ENCODE results near the gene EEFSEC. TPM values are rescaled to one million over a fixed set of nuclear protein-coding genes. Genes with fewer than 3 reads are reported as not detected.

The EEFSEC gene
- total RNA-seq, 1 experiment from 2014 or later: 14.0 TPM

DNA sequence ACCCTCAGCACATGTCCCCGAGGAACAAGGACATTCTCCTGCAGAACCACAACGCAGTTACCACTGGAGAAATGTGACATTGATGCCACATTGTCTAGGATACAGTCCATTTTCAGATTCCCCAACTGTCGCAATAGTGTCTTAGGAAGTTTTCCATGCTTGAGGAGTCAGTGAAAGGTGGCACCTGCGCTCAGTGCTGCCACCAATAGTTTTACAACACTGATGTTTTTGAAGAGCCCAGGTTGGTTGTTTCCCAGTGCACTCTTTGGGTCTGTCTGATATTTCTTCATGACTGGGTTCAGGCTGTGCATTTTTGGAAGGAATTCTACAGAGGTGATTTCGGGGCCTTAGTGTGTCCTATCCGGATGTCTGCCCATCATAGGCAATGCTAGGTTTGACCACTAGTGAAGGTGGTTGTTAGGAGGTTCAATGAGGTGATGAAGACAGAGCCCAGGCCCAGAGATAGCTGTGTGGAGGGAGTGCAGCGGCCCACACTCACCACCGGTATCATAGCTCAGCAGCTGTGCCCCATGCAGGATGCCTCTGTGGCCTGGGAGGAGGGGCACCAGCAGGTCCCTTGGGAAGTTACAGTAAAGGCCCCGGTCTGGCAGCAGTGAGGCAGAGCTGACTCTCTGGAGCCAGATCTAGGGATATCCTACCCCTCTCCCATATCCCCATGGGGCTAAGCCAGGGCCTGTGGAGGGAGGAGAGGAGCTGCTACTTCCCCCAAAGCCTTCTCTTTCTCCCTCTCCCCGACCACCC lies 216.8 kb downstream of the EEFSEC start:
- no peaks in the 10 kb centered on the region for H3K4me1 Mint-ChIP-seq (ENCODE audit: low read depth, unreplicated experiment)

DNA sequence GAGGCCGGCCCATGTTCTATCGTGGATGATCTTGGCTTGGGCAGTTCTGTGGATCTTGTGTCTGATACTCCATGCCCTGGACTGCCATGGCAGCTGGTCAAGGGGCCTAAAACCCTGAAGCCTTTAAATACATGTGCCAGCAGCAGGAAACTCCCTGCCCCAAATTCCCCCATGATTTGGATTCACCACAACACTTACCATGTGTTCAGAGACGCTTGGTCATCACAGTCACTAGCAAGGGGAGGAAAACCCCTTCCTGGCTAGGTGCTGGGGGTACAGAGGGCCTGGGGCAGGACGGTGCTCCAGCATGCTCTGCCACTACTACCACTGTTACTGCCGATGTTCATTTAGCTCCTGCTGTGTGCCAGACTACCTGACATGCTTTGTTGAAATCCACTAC lies 219.0 kb downstream of the EEFSEC start:
- no peak for DNase-seq
- no peak for TF ChIP-seq CTCF (IDR thresholded peaks at IDR 0.05; ENCODE audit: insufficient read depth in 1 of 2, low read depth in 1 of 2, low read length in 1 of 2, severe bottlenecking in 1 of 2, unreplicated experiment in 1 of 2)
- Mint-ChIP-seq H3K27me3 (ENCODE audit: insufficient read depth, unreplicated experiment) (no peaks in the 10 kb centered on the region), H3K36me3 (ENCODE audit: insufficient read depth, unreplicated experiment) (no peaks in the 10 kb centered on the region), H3K4me1 (ENCODE audit: low read depth, unreplicated experiment) (no peaks in the 10 kb centered on the region), H3K9me3 (ENCODE audit: unreplicated experiment) (no peaks in the 10 kb centered on the region), H3K4me3 (ENCODE audit: unreplicated experiment) (no peak overlapping the region), H3K27ac (ENCODE audit: unreplicated experiment) (no peak overlapping the region)
- no peaks in the 10 kb centered on the region for H3K4me1 ChIP-seq
- no TSS peak for BruUV-seq (replicated peaks)
- intact Hi-C loops (cut with micrococcal nuclease; ENCODE audit: unreplicated experiment): loop anchor here (5.0 kb wide), 1 partner anchor 50 kb away; no protein-coding TSS in a partner anchor
- CTCF ChIA-PET: no interaction called here
- H3K4me3 ChIP-seq (ENCODE audit: low read depth, low read length): no peak overlapping the region
- no peaks in the 10 kb centered on the region for H3K27me3 ChIP-seq (replicated peaks; ENCODE audit: control insufficient read depth, insufficient read depth, low read length)
- H3K36me3 ChIP-seq (ENCODE audit: control insufficient read depth, insufficient read depth, low read length): no peaks in the 10 kb centered on the region
- POLR2A ChIA-PET: no interaction called here
- H3K9me3 ChIP-seq: no peaks in the 10 kb centered on the region

More for the DNA sequence above, 216.8 kb downstream of the EEFSEC start:
- H3K27ac Mint-ChIP-seq (ENCODE audit: unreplicated experiment): no peak overlapping the region
- no TSS peak for BruUV-seq (replicated peaks)
- ChIA-PET POLR2A (no interaction called here), CTCF (interaction anchor here (0.7 kb wide), 1 partner anchor 15 kb away, joined by 5 read pairs; no protein-coding TSS in a partner anchor)
- Histone ChIP-seq H3K27me3 (replicated peaks; ENCODE audit: control insufficient read depth, insufficient read depth, low read length) (no peaks in the 10 kb centered on the region), H3K4me1 (no peaks in the 10 kb centered on the region), H3K9me3 (no peaks in the 10 kb centered on the region), H3K4me3 (ENCODE audit: low read depth, low read length) (no peak overlapping the region), H3K36me3 (ENCODE audit: control insufficient read depth, insufficient read depth, low read length) (no peaks in the 10 kb centered on the region)
- H3K27me3 Mint-ChIP-seq (ENCODE audit: insufficient read depth, unreplicated experiment): no peaks in the 10 kb centered on the region
- peak in 1 of 2 experiments; percentile 20 for TF ChIP-seq CTCF (IDR thresholded peaks at IDR 0.05; ENCODE audit: insufficient read depth in 1 of 2, low read depth in 1 of 2, low read length in 1 of 2, severe bottlenecking in 1 of 2, unreplicated experiment in 1 of 2)
- H3K36me3 Mint-ChIP-seq (ENCODE audit: insufficient read depth, unreplicated experiment): no peaks in the 10 kb centered on the region
- intact Hi-C loops (cut with micrococcal nuclease; ENCODE audit: unreplicated experiment): loop anchor here (5.0 kb wide), 1 partner anchor 48 kb away; no protein-coding TSS in a partner anchor
- DNase-seq: no peak
- H3K9me3 Mint-ChIP-seq (ENCODE audit: unreplicated experiment): no peaks in the 10 kb centered on the region
- no peak overlapping the region for H3K4me3 Mint-ChIP-seq (ENCODE audit: unreplicated experiment)

- Histone ChIP-seq H3K9me3 (no peaks in the 10 kb centered on the region), H3K4me1 (no peaks in the 10 kb centered on the region), H3K36me3 (ENCODE audit: control insufficient read depth, insufficient read depth, low read length) (no peaks in the 10 kb centered on the region), H3K4me3 (ENCODE audit: low read depth, low read length) (no peak overlapping the region), H3K27me3 (replicated peaks; ENCODE audit: control insufficient read depth, insufficient read depth, low read length) (no peaks in the 10 kb centered on the region)
- intact Hi-C loops (cut with micrococcal nuclease; ENCODE audit: unreplicated experiment): loop anchor here (5.0 kb wide), 1 partner anchor 51 kb away; no protein-coding TSS in a partner anchor
- H3K4me1 Mint-ChIP-seq (ENCODE audit: low read depth, unreplicated experiment): no peaks in the 10 kb centered on the region
- no peak for DNase-seq
- no peak for TF ChIP-seq CTCF (IDR thresholded peaks at IDR 0.05; ENCODE audit: insufficient read depth in 1 of 2, low read depth in 1 of 2, low read length in 1 of 2, severe bottlenecking in 1 of 2, unreplicated experiment in 1 of 2)
- H3K27me3 Mint-ChIP-seq (ENCODE audit: insufficient read depth, unreplicated experiment): no peaks in the 10 kb centered on the region
- no peaks in the 10 kb centered on the region for H3K36me3 Mint-ChIP-seq (ENCODE audit: insufficient read depth, unreplicated experiment)
- no peaks in the 10 kb centered on the region for H3K9me3 Mint-ChIP-seq (ENCODE audit: unreplicated experiment)
- no TSS peak for BruUV-seq (replicated peaks)
- no peak overlapping the region for H3K4me3 Mint-ChIP-seq (ENCODE audit: unreplicated experiment)
- H3K27ac Mint-ChIP-seq (ENCODE audit: unreplicated experiment): peak overlapping the region; percentile 9
- ChIA-PET POLR2A (no interaction called here), CTCF (no interaction called here)
Observed at GRCh38 chr3:128372707-128373533, 219.6 kb downstream of the EEFSEC start.
